ENCODE data around the gene DNAJC13.
"Not testable (repeated sequence)": the region's sequence is repeated elsewhere in the genome, so short reads cannot be mapped to it uniquely, and the experiment has no call there.

Gene DNAJC13

DNA sequence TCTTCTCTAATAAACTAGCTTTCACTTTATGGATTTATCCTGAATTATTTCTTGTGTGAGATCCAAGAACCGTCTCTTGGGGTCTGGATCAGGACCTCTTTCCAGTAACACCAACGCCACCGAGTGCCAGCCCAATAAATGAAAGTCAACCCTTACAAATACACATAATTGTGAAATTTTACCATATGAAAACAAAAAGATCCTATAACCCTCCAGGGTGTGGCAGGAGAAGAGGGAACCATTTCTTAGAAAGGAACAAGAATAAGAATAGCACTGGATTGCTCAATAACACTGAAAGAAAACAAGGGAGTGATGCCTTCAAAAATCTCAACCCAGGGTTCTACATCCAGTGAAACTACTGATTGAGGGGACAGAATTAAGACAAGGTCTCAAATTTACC, 128.2 kb downstream of the DNAJC13 start:
- DNase-seq = no peak

DNA sequence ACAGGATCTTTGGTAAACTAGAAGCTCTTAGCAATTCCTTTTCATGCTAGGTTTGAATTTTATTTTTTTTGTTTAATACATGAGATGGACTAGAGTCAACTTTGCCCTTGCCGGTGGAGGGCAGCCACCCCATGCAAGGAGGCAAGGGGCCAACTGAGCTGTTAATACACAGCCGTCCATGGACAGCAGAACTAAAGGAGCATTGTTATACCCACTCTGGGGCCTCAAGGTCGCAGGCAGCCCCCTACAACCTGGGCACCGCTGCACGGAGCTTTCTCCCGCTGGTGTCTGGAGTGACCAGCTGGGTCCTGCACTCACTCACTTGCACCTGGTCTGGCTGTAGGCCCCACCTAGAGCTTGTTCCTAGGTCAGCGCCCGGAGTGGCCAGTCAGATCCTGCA, 131.9 kb downstream of the DNAJC13 start:
- no peak for DNase-seq

DNA sequence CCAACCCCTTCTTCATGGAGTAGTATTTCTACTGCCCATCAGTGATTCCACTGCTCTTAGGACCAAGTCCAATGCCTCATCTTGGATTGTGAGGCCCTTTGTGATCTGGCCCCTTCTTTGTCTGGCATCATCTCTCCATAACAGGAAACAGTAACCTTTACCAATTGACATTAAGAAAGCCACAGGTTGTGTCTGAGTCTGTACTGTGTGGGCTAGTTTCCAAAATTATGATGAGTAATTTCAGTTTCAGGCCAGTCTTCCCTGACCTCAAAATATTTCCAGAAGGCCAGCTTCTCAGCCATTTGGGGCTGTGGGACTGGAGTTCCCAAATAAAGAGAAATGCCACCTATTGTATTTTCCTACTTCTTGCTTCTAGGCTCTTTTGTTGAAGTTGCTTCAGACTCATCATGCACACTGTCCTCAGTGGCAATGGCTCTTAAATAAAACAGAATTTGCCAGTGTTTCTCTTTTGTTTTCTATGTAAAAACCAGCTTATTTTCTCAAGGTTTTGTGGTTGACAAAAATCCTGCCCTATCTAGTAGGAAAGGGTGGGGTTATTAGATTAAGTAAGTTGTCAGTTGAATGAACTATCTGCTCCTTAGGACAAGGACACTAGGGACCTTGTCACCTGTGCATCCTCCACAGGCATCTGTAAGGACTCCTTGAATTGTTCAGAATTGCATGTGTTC, 132.7 kb downstream of the DNAJC13 start:
- DNase-seq = no peak

DNA sequence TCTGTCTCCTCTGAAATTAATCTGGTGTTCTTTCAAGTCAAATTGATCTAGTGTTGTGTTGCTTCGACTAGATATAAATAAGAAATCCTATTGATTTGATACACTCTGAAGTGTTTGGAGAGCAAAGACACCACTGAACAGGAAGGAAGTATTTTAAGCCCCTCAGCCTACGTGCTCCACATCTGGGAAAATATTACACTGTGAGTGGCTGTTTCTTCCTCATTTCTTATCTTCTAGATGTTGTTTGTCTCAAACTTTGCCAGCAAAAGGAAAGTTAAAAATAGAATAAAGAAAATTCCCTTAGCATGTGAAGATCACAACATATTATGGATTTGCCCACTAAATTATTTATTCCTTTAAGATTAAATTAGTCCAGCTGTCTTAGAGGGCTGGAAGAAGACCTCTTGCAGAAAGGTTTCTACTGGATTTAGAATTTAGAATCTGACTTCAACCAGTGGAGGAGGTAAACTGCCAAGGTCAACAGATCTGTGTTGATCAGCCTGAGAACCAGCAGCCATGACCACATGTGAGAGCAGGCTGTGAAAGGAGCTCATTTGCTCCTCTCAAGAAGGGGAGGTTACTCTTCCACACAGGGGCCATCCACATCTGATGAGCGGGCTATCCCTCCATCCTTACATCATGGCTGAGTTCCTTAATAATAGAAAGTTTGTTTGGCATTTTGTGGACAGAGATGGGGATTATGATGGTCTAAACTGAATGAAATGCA, 133.4 kb downstream of the DNAJC13 start:
- DNase-seq = no peak

GRCh38 chr3:132553826-132554225, 136.5 kb downstream of the DNAJC13 start:
- DNase-seq = no peak

DNA sequence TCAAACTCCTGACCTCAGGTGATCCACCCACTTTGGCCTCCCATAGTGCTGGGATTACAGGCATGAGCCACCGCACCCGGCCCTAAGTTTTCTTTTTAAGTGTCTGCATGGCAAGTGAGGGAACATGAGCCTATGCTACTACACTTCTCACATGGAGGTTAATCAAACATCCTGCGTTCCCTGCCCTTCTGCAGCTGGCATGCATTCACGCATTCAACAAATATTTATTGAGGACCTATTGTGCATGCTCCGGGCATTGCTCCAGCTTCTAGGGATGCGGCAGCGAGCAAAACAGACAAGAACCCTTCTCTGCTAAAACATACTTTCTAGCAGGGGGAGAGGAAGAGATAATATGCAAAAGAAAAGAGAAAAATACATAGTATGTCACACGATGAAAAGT, 137.1 kb downstream of the DNAJC13 start:
- no peak for DNase-seq

GRCh38 chr3:132555306-132556035, 138.2 kb downstream of the DNAJC13 start:
- DNase-seq = no peak

DNA sequence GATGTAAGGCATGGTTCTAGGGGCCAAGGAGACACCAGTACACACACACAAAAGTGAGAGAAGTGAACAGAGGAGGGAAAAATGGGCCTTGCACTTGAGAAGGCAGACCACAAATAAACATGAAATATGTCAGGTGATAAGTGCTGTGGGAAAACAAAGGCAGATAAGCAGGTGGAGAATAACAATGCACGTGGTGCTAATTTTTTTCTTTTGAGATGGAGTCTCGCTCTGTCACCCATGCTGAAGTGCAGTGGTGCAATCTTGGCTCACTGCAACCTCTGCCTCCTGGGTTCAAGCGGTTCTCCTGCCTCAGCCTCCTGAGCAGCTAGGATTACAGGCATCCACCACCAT, 138.7 kb downstream of the DNAJC13 start:
- not testable (repeated sequence) for DNase-seq

- no peak for DNase-seq
Observed at GRCh38 chr3:132556508-132557159, 139.3 kb downstream of the DNAJC13 start.

DNA sequence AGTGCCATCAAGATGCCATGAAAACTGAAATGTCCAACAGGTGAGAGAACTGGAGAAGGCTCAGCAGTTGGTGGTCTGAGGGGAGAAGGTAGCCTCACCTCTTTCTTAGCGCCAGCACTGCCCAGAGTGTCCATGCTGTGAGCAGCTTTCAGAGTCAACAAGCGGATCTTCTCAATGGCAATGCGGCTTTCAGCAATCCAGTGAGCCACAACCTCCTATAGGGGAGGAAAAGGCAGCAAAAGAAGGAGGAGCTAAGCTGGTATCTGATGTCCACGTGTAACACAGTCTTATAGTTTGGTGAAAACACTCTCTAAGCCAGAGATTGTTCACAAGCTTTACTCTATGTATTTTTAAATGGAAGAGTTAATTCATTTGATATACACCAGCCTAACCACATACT, 143.7 kb downstream of the DNAJC13 start:
- DNase-seq = no peak

GRCh38 chr3:132563420-132564069, 146.2 kb downstream of the DNAJC13 start:
- DNase-seq = no peak

GRCh38 chr3:132564070-132564465, 146.8 kb downstream of the DNAJC13 start:
- DNase-seq = no peak

DNA sequence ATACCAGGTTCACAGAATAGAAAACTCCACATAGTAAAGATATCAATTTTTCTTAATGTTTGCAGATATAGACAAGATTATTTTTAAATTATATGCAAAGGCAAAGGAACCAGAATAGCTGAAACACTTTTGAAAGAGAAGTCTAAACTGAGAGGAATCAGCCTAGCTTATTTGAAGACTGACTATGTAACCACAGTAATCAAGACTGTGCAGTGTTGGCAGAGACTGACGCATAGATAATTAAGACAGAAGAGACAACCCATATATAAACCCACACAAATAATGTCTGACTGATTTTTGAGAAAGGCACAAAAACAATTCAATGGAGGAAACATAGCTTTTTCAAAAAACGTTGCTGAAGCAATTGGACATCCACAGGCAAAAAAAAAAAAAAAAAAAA, 151.1 kb downstream of the DNAJC13 start:
- DNase-seq = no peak

DNA sequence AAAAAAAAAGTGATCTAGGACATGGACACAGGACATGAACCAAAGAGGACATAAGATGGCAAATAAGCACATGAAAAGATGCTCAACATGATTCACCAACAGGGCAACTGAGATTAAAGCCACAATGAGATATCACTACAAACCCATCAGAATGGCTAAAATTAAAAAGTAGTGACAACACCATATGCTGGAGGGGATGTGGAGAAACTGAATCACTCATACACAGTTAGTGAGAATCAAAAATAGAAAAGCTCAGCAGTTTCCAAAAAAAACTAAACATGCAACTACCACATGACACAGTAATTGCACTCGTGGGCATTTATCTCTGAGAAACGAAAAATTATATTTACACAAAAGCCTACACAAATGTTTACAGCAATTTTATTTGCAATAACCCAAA, 151.9 kb downstream of the DNAJC13 start:
- DNase-seq = no peak

DNA sequence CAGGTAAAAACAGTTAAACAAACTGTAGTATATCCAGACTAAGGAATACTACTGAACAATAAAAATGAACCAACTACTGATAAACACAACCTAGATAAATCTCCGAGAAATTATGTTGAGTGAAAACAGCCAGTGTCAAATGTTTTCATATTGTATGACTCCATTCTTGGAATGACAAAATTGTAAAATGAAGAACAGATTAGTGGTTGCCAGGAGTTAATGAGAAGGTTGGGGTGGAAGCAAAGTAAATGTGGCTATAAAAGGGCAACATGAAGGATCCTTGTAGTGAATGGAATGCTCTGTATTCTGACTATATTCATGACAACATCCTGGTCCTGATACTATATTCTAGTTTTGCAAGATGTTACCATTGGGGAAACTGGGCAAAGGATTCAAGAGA, 152.3 kb downstream of the DNAJC13 start:
- no peak for DNase-seq

DNA sequence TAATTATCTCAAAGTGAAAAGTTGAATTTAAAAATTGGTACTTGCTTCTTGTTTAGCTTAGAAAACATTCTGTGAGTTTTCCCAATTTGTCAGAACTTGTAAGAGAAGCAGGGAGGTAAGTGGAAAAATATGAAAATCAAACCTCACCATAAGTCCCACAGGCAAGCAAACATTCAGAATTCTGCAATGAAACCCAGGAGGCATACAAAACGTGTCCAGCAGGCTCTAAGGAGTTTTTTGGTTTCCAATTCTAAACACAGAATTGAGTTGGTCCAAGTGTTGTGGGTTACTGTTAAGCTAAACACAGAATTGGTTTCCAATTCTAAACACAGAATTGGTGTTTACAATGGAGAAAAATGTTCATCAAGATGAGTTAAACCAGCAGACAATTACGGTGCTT, 152.7 kb downstream of the DNAJC13 start:
- no peak for DNase-seq

DNA sequence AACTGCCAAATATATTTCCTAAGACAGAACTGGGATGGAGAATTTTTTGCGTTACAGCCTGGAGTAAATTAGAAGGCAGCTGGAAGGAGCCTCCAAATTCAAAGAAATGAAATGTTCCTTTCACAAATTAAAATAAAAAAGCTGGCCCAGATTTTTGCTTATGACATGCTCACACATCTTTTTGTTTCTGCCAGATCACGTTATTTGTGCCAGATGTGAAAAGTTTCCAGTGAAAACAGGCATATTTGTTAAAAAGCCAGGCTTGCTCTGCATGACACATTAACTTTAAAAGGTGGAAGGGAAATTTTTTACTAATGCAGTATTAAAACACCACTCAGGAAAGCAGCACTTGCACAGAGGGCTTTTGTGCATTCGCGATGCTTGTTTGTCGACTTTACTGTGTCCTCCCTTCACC, 156.5 kb downstream of the DNAJC13 start:
- no peak for DNase-seq

- no peak for DNase-seq
Observed at GRCh38 chr3:132587401-132587800, 170.1 kb downstream of the DNAJC13 start.
